Fibroblast of lung (primary cell): ENCODE results near the gene GGTLC2.

Source experiments
- EZH2 ChIP-seq: IDR thresholded peaks from 2 replicates; pipeline ENCODE4 v1.5.1; 2012; ENCODE audit warnings: low read length, control low read depth, mild to moderate bottlenecking; ENCODE audit errors: missing control alignments
- TF ChIP-seq, protein P1 (sequence below), 2 donors: IDR thresholded peaks in 1 of 2; conservative IDR thresholded peaks in 1 of 2; 1 replicate in 1 of 2; 2 replicates in 1 of 2; pipeline ENCODE4 v1.5.1; 2011 to 2012; ENCODE audit warnings: low read length in 2 of 2, control low read depth in 1 of 2, inconsistent platforms in 1 of 2, low read depth in 1 of 2, mild to moderate bottlenecking in 1 of 2

DNA sequence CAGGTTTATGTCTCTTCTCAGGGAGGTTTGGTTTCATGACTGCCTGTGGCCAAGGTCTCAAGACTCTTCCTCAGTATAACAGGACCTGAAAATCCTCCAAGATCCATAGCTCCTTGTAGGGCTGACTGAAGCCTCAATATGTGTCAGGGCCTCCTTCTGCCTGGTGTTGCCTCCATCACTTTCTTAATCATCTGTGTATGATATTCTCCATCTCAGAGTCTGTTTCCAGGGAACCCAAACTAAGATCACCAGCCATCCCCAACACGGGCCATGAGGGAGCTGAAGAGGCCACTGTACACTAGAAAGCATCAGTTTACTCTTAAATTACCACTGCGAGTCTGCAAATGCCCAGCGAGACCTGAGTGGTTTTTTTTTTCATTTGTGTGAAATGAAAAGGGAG lies 17.7 kb downstream of the GGTLC2 start:
- TF ChIP-seq, protein P1, sequence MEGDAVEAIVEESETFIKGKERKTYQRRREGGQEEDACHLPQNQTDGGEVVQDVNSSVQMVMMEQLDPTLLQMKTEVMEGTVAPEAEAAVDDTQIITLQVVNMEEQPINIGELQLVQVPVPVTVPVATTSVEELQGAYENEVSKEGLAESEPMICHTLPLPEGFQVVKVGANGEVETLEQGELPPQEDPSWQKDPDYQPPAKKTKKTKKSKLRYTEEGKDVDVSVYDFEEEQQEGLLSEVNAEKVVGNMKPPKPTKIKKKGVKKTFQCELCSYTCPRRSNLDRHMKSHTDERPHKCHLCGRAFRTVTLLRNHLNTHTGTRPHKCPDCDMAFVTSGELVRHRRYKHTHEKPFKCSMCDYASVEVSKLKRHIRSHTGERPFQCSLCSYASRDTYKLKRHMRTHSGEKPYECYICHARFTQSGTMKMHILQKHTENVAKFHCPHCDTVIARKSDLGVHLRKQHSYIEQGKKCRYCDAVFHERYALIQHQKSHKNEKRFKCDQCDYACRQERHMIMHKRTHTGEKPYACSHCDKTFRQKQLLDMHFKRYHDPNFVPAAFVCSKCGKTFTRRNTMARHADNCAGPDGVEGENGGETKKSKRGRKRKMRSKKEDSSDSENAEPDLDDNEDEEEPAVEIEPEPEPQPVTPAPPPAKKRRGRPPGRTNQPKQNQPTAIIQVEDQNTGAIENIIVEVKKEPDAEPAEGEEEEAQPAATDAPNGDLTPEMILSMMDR (conservative IDR thresholded peaks at IDR 0.05 in 1 of 2, IDR thresholded peaks at IDR 0.05 in 1 of 2; ENCODE audit: low read depth in 1 of 2, low read length in 2 of 2): no peak
- TF ChIP-seq EZH2: no peak
